Upper lobe of right lung (tissue), 1 donor: ENCODE data around the gene NHSL2. TPM values are rescaled to one million over a fixed set of nuclear protein-coding genes. Genes with fewer than 3 reads are reported as not detected.

Experiments
- ATAC-seq: fragments of 200-7000 bp; cut with Tn5 transposase; one replicate; pipeline ENCODE4 v1.9.1; 2020; ENCODE audit warnings: mild to moderate bottlenecking, moderate library complexity
- DNase-seq: peaks from one replicate; pipeline ENCODE4 v3.0.0-alpha.2; 2020
- H3K27ac ChIP-seq: fragments of 200-600 bp; one replicate; pipeline ENCODE4 v1.8.0; 2022
- H3K27me3 ChIP-seq: fragments of 200-600 bp; one replicate; pipeline ENCODE4 v1.8.0; 2022; ENCODE audit warnings: mild to moderate bottlenecking
- H3K36me3 ChIP-seq: fragments of 200-600 bp; one replicate; pipeline ENCODE4 v1.8.0; 2022
- H3K4me1 ChIP-seq: fragments of 200-600 bp; one replicate; pipeline ENCODE4 v1.8.0; 2022
- H3K4me3 ChIP-seq: fragments of 200-600 bp; one replicate; pipeline ENCODE4 v1.8.0; 2022; ENCODE audit warnings: mild to moderate bottlenecking
- H3K9me3 ChIP-seq: fragments of 200-600 bp; one replicate; pipeline ENCODE4 v1.8.0; 2022
- CTCF ChIP-seq: fragments of 200-600 bp; IDR thresholded peaks from one replicate; pipeline ENCODE4 v1.8.0; 2022; ENCODE audit warnings: antibody characterized with exemption
- intact Hi-C: fragments of 100-400 bp; cut with DNase I; formaldehyde crosslinking; loops from one replicate; pipeline ENCODE4 v1.11.0; 2022
- total RNA-seq: library from RNA; stranded (reverse); fragmentation: NEBNext Ultra II Directional; extraction: Animal tissue kit (Norgen Biotek cat#: 25700); gene quantifications from one replicate; pipeline ENCODE4 v1.2.1, GENCODE V29; 2021
- donor health status: DM: no; HTN: yes; CAD: no; lungs with severe emphysema.

Gene NHSL2
- total RNA-seq, 1 donor from 2014 or later = 17.3 TPM

GRCh38 chrX:71974916-71975315 lies 64.3 kb downstream of the NHSL2 start:
- no peak overlapping the region for H3K4me3 ChIP-seq
- TF ChIP-seq CTCF = no peak
- H3K27me3 ChIP-seq = no peaks in the 10 kb centered on the region
- no peaks in the 10 kb centered on the region for H3K4me1 ChIP-seq
- H3K27ac ChIP-seq = no peak overlapping the region
- DNase-seq (no peak), ATAC-seq (no peak)
- no peaks in the 10 kb centered on the region for H3K9me3 ChIP-seq
- intact Hi-C loops = no loop called here
- H3K36me3 ChIP-seq = no peaks in the 10 kb centered on the region

GRCh38 chrX:71976753-71977152 lies 66.1 kb downstream of the NHSL2 start:
- no peaks in the 10 kb centered on the region for H3K9me3 ChIP-seq
- H3K27ac ChIP-seq = no peak overlapping the region
- no peak for ATAC-seq
- no peaks in the 10 kb centered on the region for H3K36me3 ChIP-seq
- H3K4me1 ChIP-seq = no peaks in the 10 kb centered on the region
- H3K4me3 ChIP-seq = no peak overlapping the region
- intact Hi-C loops = no loop called here
- no peak for TF ChIP-seq CTCF
- no peak for DNase-seq
- no peaks in the 10 kb centered on the region for H3K27me3 ChIP-seq

GRCh38 chrX:71978164-71978563 lies 67.5 kb downstream of the NHSL2 start:
- ATAC-seq (no peak), DNase-seq (no peak)
- Histone ChIP-seq H3K4me3 (no peak overlapping the region), H3K36me3 (no peaks in the 10 kb centered on the region), H3K27ac (no peak overlapping the region), H3K9me3 (no peaks in the 10 kb centered on the region), H3K27me3 (no peaks in the 10 kb centered on the region), H3K4me1 (no peaks in the 10 kb centered on the region)
- intact Hi-C loops = no loop called here
- TF ChIP-seq CTCF = no peak

- DNase-seq = no peak
- no peak overlapping the region for H3K27ac ChIP-seq
These were observed 79.3 kb downstream of the NHSL2 start for GRCh38 chrX:71989768-71990426.

GRCh38 chrX:71990518-71990917 lies 79.9 kb downstream of the NHSL2 start:
- no peak overlapping the region for H3K27ac ChIP-seq
- DNase-seq (no peak), ATAC-seq (no peak)
- intact Hi-C loops = no loop called here
- no peaks in the 10 kb centered on the region for H3K4me1 ChIP-seq
- H3K36me3 ChIP-seq = no peaks in the 10 kb centered on the region
- no peaks in the 10 kb centered on the region for H3K9me3 ChIP-seq
- H3K27me3 ChIP-seq = no peaks in the 10 kb centered on the region
- TF ChIP-seq CTCF = no peak
- H3K4me3 ChIP-seq = no peak overlapping the region

More at GRCh38 chrX:71989768-71990426, 79.3 kb downstream of the NHSL2 start:
- intact Hi-C loops = no loop called here
- Histone ChIP-seq H3K36me3 (no peaks in the 10 kb centered on the region), H3K4me3 (no peak overlapping the region), H3K9me3 (no peaks in the 10 kb centered on the region), H3K27me3 (no peaks in the 10 kb centered on the region), H3K4me1 (no peaks in the 10 kb centered on the region)
- no peak for ATAC-seq
- no peak for TF ChIP-seq CTCF

GRCh38 chrX:71991164-71991563 lies 80.5 kb downstream of the NHSL2 start:
- Histone ChIP-seq H3K27me3 (no peaks in the 10 kb centered on the region), H3K4me1 (no peaks in the 10 kb centered on the region), H3K27ac (no peak overlapping the region), H3K36me3 (no peaks in the 10 kb centered on the region), H3K4me3 (no peak overlapping the region), H3K9me3 (no peaks in the 10 kb centered on the region)
- DNase-seq (no peak), ATAC-seq (no peak)
- intact Hi-C loops = no loop called here
- no peak for TF ChIP-seq CTCF
